Cardiac fibroblast (primary cell): ENCODE data around the gene SUN2.

Experiments
- DNase-seq, 2 donors: peaks; one replicate each; pipeline versions ENCODE4 v3.0.0 to v3.0.0-alpha.2; 2010; ENCODE audit warnings: low read depth in 2 of 2
- H3K4me3 ChIP-seq, 2 donors: replicated peaks in 1 of 2; 1 replicate in 1 of 2; 2 replicates in 1 of 2; pipeline ENCODE4 v1.5.1; 2011; ENCODE audit warnings: low read depth in 2 of 2, low read length in 2 of 2, mild to moderate bottlenecking in 2 of 2, moderate library complexity in 1 of 2
- CTCF ChIP-seq: IDR thresholded peaks from one replicate; pipeline ENCODE4 v1.5.1; 2011; ENCODE audit warnings: low read depth, mild to moderate bottlenecking, low read length, inconsistent platforms

Gene SUN2

GRCh38 chr22:38740754-38741153, 15.0 kb downstream of the SUN2 start:
- DNase-seq: no peak
- no peak overlapping the region for H3K4me3 ChIP-seq
- no peak for TF ChIP-seq CTCF

- H3K4me3 ChIP-seq: no peak overlapping the region
- no peak for DNase-seq
- TF ChIP-seq CTCF: no peak
Observed at GRCh38 chr22:38740116-38740723, 15.6 kb downstream of the SUN2 start.

GRCh38 chr22:38739300-38740055, 16.3 kb downstream of the SUN2 start:
- no peak for DNase-seq
- H3K4me3 ChIP-seq: no peak overlapping the region
- no peak for TF ChIP-seq CTCF

GRCh38 chr22:38738475-38739070, 17.2 kb downstream of the SUN2 start:
- TF ChIP-seq CTCF: no peak
- no peak for DNase-seq
- no peak overlapping the region for H3K4me3 ChIP-seq

GRCh38 chr22:38737302-38738060, 18.3 kb downstream of the SUN2 start:
- no peak for DNase-seq
- no peak overlapping the region for H3K4me3 ChIP-seq
- no peak for TF ChIP-seq CTCF

GRCh38 chr22:38736257-38736570, 19.6 kb downstream of the SUN2 start:
- H3K4me3 ChIP-seq: no peak overlapping the region
- DNase-seq: no peak
- no peak for TF ChIP-seq CTCF
